ENCODE results near the gene CISH.

- no peak for TF ChIP-seq CTCF (IDR thresholded peaks at IDR 0.05; ENCODE audit: insufficient read depth, low read length)
- peak; percentile 82 for TF ChIP-seq POLR2AphosphoS5 (IDR thresholded peaks at IDR 0.05; ENCODE audit: low read depth)
Measured at GRCh38 chr3:50623840-50624474, 12.4 kb upstream of the CISH start.

Data from HL-60 (cell line).